A172 (cell line): ENCODE results near the gene KRTAP10-6. TPM values are rescaled to one million over a fixed set of nuclear protein-coding genes. Genes with fewer than 3 reads are reported as not detected.
"Not testable (repeated sequence)": the region's sequence is repeated elsewhere in the genome, so short reads cannot be mapped to it uniquely, and the experiment has no call there.

ENCODE experiments used
- DNase-seq: peaks from one replicate; pipeline ENCODE4 v3.0.0-alpha.2; 2015; ENCODE audit warnings: low spot score
- total RNA-seq: library from RNA; depleted of rRNA; stranded (reverse); fragments of >200 nt; shearing (Covaris generic); gene quantifications from 2 replicates; pipeline ENCODE4 v1.2.3, GENCODE V29; 2014; rRNA removed

The KRTAP10-6 gene
- total RNA-seq, 1 experiment from 2014 or later, result not detected

DNA sequence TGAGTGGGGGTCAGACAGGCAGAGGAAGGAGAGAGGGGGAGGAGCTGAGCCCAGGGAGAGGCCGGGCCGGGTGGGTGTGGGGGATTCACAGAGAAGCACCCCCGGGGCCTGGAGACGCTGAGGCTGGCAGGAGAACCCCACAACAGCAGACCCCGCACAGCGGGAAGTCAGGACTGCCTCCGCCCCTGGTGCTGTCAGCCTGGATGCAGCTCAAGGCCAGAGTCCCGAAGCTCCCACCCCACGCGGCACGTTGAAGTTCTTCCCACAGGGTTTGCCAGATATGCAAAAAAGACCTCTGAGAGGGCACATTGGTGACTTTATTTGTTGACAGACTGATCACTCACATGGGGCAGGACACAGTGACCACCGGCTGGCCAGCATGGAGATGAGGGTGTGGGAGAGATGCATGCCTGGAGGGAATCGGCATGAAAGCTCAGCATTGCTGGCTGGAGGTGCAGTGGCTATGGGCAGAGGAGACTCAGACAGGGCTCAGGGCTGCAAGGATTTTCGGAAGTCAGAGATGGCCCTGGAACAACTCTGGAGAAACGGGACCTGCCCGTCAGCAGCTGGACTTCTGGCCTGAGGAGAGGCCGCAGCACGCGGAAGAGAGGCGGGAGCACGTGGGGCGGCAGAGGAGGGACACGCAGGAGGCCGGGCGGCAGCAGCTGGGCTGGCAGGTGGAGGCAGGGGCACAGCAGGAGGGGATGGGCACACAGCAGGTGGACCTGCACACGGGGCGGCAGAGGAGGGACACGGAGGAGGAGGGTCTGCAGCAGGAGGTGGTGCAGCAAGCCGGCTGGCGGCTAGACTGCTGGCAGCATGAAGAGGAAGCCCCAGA, 34.6 kb downstream of the KRTAP10-6 start:
- no peak for DNase-seq

DNA sequence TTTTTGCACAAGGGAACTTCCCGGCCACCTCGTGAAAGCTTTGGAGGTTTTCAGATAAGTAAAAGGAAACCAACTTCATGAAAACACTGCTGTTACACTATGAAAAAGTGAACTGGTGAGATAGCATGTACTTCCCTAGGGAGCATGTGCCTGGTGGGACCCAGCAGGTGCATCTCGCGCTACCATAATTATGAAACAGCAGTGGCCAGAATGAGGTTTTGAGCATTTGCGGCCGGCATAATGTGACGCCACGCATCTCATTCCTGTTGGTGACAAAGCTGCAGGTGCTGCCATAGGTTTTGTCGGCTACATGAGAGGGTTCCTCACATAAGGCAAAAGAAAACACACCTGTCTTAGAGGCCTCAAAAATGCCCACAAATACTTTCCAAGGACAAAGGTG, 35.4 kb downstream of the KRTAP10-6 start:
- no peak for DNase-seq

DNA sequence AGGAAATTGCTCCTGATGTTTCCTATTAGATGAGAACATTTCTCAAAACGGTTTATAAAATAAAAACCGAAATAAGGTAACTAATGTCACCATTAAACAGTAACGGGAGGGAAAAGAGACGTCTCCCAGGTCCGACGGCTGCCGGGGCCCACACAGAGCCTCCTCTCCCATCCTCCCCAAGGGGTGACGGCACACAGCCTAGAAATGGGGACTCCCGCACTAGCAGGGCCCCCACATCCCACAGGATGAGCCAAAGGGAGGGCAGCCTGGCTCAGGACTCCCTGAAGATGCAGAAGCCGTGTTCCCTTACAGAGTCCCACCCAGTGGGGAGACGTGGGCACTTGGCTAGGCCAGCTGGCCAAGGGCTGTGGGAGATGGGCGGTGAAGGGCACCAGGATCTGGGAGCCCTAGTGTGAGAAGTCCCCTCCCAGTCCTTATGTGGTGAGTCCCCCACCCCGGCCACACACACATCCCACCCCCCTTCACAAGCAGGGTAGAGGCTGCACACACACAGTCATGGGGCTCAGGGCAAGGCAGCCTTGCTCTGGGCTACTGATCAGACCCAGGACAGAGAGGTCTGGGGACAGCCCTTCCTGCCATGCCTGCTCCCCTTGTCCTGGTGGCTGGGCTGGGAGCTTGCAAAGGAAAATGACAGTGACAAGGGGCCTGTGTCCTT, 37.0 kb downstream of the KRTAP10-6 start:
- no peak for DNase-seq

DNA sequence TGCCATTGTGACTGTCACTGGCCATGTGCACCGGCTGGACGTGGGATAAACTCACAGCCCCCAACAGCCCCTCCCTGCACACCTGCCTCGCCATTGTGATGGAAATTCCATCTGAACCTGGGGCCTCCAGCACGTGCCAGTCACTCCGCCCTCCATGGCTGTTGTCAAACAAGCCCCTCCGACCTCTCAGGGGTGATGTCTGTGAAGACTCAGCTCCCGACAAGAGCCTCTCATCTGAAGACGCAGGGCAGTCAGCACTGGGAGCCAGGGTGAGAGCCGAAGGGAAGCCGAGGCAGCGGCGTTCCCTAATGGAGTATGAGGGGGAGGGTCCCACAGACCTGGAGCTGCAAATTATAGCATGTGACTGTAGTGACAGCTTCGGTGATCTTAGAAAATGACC, 39.6 kb downstream of the KRTAP10-6 start:
- no peak for DNase-seq

DNA sequence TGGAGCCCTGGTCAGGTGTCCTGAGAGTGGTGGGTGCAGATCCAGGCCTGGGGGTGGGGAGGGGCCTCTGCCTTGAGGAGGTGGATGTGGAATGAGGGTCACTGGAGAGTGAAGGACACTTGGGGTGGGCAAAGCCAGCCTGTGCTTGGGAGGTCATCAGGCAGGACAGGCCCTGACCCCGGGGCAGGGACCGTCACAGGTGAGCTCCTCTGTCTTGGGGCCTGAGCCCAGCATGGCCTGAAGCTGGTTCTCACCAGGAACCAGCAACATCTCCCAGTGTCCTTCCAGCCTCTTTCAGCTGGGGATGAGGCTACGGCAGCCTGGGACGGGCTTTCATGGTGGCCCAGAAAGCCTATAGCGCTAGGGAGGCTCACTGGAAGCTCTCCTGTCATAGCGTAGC, 40.2 kb downstream of the KRTAP10-6 start:
- no peak for DNase-seq

DNA sequence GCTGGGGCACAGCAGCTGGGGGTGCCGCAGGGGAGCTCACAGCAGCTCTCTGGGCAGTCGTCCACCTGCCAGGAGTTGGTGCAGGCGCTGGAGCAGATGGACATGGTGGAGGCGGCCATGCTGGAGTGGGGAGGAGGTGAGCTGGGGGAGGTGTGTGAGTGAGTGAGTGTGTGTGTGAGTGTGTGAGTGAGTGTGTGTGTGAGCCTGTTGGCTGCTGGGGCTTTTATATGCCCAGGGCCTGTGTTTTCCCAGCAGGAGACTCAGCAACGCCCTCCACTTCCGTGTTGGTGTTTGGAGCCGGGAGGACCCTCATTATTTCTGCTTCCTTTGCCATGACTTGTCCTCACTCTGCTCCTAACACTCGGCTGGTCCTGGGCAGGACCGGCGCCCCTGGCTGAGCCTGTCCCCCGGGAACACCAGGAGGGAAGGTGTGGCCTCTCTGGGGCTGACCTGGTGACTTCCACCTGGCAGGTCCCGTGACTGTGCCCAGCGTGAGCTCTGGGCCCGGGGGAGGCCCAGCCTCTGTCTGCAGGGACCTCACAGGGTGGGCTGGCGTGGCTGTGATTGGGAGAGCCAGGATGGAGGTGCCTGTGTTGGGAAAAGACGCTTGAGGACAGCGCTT, 40.9 kb downstream of the KRTAP10-6 start, which contains the start of gene KRTAP10-2:
TSS of gene KRTAP10-2 (minus strand) at position 166 of the 622 bp plus-strand sequence. CDS start at position 119, 47 bp downstream.
- no peak for DNase-seq

DNA sequence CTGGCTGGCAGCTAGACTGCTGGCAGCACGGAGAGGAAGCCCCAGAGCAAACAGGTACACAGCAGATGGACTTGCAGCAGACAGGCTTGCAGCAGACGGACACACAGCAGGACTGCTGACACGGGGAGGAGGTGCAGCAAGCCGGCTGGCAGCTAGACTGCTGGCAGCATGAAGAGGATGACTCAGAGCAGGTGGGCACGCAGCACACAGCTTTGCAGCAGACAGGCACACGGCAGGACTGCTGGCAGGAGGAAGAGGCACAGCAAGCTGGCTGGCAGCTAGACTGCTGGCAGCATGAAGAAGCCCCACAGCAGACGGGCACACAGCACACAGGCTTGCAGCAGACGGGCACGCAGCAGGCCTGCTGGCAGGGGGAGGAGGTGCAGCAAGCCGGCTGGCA, 41.5 kb downstream of the KRTAP10-6 start:
- no peak for DNase-seq

DNA sequence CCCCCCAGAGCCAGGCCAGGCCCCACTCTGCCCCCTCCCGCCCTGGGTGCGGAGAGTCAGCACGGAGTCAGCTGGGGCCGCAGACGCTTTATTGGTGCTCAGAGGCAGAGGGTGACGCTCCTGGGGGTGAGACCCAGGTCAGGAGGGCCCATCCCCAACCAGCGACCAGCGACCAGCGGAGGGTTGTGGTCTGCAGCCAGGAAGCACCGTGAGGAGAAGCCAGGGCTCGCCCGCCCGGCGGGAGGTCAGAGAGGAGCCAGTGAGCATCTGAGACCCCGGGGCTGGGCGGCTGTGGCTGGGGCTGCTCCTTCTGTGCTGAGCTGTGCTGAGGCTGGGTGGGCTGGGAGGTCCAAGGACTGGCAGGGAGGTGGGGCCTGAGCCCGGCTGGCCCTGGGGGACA, 42.0 kb downstream of the KRTAP10-6 start:
- not testable (repeated sequence) for DNase-seq

DNA sequence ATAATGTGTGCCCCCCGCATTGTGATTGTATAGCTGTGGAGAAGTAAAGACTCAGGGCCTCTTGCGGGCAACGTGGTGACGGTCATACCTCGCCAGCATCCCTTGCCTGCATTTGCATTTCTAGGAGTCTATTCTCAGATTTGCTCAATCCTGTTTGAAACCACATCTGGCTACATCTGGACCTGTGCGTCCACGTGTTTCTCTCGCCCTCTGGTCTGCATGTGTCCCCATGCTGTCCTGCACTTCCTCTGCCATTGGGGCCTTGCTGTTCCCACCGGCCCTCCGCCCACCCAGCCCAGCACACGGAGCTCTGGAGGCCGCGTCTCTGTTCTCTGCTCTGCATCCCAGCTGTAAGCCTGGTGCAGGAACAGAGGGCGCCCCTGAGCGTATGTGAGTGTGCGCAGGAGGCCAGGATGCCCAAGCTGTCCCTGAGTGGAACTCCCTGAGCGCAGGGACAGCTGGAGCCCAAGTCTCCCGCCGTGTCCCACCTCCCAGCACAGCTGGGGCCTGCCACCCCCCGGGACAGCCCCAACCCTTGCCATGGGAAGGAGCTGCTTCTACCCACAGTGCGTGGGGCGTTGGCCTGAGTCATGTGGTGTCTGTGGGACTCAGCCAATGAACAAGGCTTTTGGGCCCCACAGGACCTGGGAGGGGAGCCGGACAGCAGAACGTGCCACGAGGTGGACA, 42.6 kb downstream of the KRTAP10-6 start:
- DNase-seq, result no peak

DNA sequence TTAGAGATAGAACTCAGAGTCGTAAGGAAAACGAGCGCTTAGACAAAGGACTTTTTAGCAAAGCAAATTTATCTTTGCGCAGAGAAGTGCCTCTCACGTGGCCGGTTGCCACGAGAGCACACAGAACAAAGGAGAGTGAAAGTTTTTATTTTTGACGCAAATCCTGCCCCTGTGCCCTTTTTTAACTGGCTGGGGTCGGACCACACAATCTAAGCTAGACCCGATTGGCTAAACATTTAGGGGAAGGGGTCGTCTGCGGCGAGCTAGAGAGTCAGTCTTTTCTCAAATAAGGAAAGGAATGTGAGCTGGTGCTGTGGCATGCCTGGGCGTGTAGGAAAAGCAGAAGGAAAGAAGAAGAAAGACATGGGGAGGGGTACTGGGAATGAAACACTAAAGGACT, 43.4 kb downstream of the KRTAP10-6 start:
- DNase-seq, result no peak

DNA sequence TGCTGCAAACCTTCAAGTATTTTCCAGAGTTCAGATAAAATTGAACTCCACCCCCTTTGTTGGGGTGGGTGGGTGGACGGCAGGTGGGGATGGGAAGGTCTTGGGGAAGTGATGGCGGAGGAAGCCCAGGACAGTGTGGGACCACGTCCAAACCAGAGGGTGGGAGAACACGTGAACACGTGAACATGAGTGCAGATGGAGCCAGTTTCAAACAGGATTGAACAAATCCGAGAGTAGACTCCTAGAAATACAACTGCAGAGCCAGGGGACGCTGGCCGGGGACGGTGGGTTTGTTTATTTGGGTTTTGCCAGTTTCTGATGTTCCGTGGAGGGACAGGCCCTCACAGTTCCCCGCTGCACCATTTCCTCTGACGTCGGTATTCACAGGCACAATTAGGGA, 43.9 kb downstream of the KRTAP10-6 start:
- DNase-seq, result no peak

DNA sequence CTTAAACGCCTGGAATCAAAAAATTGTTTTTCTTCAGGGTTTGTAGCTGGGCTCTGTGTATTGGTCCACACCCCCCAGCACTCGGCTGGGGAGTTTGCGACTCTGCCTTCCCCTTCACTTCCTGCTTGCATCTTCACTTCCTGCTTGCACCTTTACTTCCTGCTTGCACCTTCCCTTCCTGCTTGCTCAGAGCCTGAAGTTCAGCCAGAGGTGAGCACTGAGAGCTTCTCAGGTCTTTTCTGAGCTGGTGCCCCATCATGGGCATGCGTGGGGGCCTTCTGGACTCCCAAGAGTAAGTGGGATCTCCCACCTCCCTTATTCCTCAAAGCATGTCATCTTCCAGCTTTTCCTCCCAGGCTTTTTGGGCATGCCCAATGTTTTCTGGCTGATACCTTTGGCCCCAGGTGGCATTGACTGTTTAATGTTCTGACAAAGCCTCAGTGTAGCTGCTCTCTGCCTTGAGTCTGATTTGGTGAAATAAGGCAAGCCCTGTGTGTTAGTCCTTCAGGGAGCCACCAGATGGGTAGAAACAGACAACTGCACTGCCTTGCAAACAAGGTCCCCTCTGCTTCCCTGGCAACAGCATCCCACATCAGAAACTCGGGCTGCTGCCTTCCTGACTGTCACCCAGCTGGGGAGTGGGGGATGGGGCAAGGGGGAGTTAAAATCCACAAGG, 44.5 kb downstream of the KRTAP10-6 start:
- no peak for DNase-seq

DNA sequence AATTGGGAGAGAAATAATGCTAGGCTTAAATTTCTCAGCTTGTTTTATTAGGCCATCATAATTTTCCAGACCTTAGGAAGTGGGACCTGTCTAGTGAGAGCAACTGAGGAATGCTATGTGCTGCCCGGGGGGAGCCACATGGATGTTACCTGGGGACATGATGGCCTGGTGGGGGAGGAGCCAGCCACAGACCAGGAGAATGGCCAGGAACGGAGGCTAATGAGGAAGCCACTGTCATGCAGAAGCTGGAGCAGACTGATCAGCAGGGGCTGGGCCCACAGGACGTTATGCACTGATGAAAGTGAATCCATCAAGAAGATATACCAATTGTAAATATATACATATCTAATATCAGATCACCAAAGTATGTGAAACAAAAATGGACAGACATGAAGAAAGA, 47.7 kb downstream of the KRTAP10-6 start:
- no peak for DNase-seq

DNA sequence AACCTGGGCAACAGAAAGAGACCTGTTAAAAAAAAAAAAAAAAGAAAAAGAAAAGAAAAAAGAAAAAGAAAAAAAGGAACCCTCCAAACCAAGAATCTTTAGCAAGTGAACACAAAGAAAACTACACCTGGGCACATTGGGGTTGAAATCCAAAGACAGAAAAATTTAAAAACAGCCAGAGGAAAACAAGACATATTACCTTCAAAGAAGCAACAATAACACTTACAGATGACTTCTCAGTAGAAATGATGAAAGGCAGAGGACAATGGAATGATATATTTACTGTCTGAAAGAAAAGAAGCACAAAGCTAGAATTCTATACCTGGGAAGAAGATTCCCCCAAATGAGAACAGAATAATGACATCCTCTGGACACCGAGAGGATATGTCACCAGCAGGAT, 49.6 kb downstream of the KRTAP10-6 start:
- DNase-seq, result no peak

Other genes with a start within 250 kb of the KRTAP10-6 start
- gene TRPM2, start 238.9 kb downstream of the KRTAP10-6 start, total RNA-seq, result 0.98 and 1.9 TPM in 2 replicates
- gene LRRC3, start 137.0 kb downstream of the KRTAP10-6 start, total RNA-seq, result 0.50 and 1.5 TPM in 2 replicates
- not detected in 2 replicates for gene KRTAP10-1, start 52.3 kb downstream of the KRTAP10-6 start, total RNA-seq
- not detected in 2 replicates for gene KRTAP10-2, start 41.0 kb downstream of the KRTAP10-6 start, total RNA-seq
- gene KRTAP10-3, start 33.7 kb downstream of the KRTAP10-6 start, total RNA-seq, result not detected in 2 replicates
- not detected in 2 replicates for gene KRTAP10-4, start 18.8 kb downstream of the KRTAP10-6 start, total RNA-seq
- not detected in 2 replicates for gene KRTAP10-5, start 11.9 kb downstream of the KRTAP10-6 start, total RNA-seq
- not detected in 2 replicates for gene KRTAP10-7, start 8.1 kb upstream of the KRTAP10-6 start, total RNA-seq
- gene KRTAP10-8, start 19.6 kb upstream of the KRTAP10-6 start, total RNA-seq, result not detected in 2 replicates
- not detected in 2 replicates for gene KRTAP10-9, start 34.6 kb upstream of the KRTAP10-6 start, total RNA-seq
- gene KRTAP10-10, start 44.9 kb upstream of the KRTAP10-6 start, total RNA-seq, result not detected in 2 replicates
- gene KRTAP10-11, start 53.9 kb upstream of the KRTAP10-6 start, total RNA-seq, result not detected in 2 replicates
- gene KRTAP12-4, start 62.2 kb upstream of the KRTAP10-6 start, total RNA-seq, result not detected in 2 replicates
- not detected in 2 replicates for gene KRTAP12-3, start 65.4 kb upstream of the KRTAP10-6 start, total RNA-seq
- gene KRTAP12-2, start 74.4 kb upstream of the KRTAP10-6 start, total RNA-seq, result not detected in 2 replicates
- not detected in 2 replicates for gene KRTAP12-1, start 89.7 kb upstream of the KRTAP10-6 start, total RNA-seq
- not detected in 2 replicates for gene KRTAP10-12, start 104.7 kb upstream of the KRTAP10-6 start, total RNA-seq
- 0.17 TPM in 1 of 2 replicates, not detected in the other for gene TSPEAR, start 119.1 kb upstream of the KRTAP10-6 start, total RNA-seq
- 53.1 and 68.3 TPM in 2 replicates for gene UBE2G2, start 209.3 kb upstream of the KRTAP10-6 start, total RNA-seq
- gene SUMO3, start 225.6 kb upstream of the KRTAP10-6 start, total RNA-seq, result 118 and 140 TPM in 2 replicates